ENCODE measurements around the gene PJA1.

GRCh38 chrX:69150281-69150960 lies 14.8 kb downstream of the PJA1 start:
- TF ChIP-seq, protein P1, sequence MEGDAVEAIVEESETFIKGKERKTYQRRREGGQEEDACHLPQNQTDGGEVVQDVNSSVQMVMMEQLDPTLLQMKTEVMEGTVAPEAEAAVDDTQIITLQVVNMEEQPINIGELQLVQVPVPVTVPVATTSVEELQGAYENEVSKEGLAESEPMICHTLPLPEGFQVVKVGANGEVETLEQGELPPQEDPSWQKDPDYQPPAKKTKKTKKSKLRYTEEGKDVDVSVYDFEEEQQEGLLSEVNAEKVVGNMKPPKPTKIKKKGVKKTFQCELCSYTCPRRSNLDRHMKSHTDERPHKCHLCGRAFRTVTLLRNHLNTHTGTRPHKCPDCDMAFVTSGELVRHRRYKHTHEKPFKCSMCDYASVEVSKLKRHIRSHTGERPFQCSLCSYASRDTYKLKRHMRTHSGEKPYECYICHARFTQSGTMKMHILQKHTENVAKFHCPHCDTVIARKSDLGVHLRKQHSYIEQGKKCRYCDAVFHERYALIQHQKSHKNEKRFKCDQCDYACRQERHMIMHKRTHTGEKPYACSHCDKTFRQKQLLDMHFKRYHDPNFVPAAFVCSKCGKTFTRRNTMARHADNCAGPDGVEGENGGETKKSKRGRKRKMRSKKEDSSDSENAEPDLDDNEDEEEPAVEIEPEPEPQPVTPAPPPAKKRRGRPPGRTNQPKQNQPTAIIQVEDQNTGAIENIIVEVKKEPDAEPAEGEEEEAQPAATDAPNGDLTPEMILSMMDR (IDR thresholded peaks at IDR 0.05; ENCODE audit: extremely low read depth in 1 of 2, insufficient read depth in 1 of 2, low read depth in 1 of 2, low read length in 2 of 2): no peak
- TF ChIP-seq EZH2 (IDR thresholded peaks at IDR 0.05; ENCODE audit: borderline replicate concordance, low read depth, low read length, severe bottlenecking) (no peak), POLR2AphosphoS5 (IDR thresholded peaks at IDR 0.05; ENCODE audit: insufficient read depth, low read depth, low read length) (no peak)
